HCT116 (cell line): ENCODE measurements around the gene GPRIN2.

Experiments
- POLR2AphosphoS5 ChIP-seq: IDR thresholded peaks from 2 replicates; pipeline ENCODE4 v1.6.1; 2011; ENCODE audit warnings: mild to moderate bottlenecking, low read depth, low read length, moderate library complexity
- RAD21 ChIP-seq: IDR thresholded peaks from 2 replicates; pipeline ENCODE4 v1.6.1; 2012; ENCODE audit warnings: low read depth, mild to moderate bottlenecking
- YY1 ChIP-seq: IDR thresholded peaks from 2 replicates; pipeline ENCODE4 v1.6.1; 2011; ENCODE audit warnings: low read length, low read depth, moderate library complexity, mild to moderate bottlenecking; ENCODE audit not compliant: insufficient replicate concordance; ENCODE audit errors: extremely low read depth
- TF ChIP-seq, protein P1 (sequence below), 3 experiments: fragments of 200-600 bp in 1 of 3; sonication (generic) in 1 of 3; IDR thresholded peaks in 2 of 3; conservative IDR thresholded peaks in 1 of 3; 2 replicates each; pipeline ENCODE4 v1.5.1; 2012 to 2017; ENCODE audit warnings: low read depth in 2 of 3, low read length in 2 of 3, antibody characterized with exemption in 1 of 3, borderline replicate concordance in 1 of 3, control low read depth in 1 of 3, mild to moderate bottlenecking in 1 of 3, mixed read lengths in 1 of 3, mixed run types in 1 of 3, moderate library complexity in 1 of 3; ENCODE audit not compliant: insufficient read depth in 1 of 3

DNA sequence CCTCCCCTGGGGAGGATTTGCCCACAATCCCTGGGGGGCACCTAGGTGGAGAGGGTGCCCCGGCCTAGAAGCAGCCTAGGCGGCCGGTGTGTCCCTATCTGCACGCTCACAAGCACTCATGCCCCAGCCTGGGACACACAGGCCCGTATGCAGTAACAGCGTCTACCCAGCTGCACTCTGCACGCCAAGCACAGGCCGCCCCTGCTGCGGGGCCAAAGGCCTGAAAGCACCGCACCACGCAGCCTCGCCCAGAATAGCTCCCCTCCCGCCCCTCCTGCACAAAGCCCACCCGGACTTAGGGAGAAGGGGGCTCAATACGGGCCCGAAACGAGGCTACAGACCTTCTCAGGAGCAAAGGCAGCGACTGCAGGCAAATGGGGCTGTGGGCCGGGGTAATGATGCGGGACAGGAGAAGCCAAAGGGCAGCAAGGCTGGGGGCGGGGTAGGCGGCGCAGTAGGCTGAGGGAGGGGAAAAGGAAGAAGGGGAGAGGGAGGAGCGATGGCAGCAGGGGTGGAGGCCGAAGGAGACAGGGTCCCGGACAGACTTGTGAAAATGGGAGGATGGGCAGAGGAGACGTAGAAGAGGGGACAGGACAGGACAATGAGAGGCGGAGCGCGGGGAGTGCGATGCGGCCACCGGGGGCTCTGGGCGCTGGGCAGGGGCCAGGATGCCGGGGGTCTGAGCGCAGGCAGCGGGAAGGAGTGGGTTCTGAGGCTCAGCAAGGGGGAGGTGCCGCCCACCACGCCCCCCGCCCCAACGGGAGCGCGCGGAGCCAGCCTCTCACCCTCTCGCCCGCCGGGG is 544 bp downstream of the GPRIN2 start:
- TF ChIP-seq, protein P1, sequence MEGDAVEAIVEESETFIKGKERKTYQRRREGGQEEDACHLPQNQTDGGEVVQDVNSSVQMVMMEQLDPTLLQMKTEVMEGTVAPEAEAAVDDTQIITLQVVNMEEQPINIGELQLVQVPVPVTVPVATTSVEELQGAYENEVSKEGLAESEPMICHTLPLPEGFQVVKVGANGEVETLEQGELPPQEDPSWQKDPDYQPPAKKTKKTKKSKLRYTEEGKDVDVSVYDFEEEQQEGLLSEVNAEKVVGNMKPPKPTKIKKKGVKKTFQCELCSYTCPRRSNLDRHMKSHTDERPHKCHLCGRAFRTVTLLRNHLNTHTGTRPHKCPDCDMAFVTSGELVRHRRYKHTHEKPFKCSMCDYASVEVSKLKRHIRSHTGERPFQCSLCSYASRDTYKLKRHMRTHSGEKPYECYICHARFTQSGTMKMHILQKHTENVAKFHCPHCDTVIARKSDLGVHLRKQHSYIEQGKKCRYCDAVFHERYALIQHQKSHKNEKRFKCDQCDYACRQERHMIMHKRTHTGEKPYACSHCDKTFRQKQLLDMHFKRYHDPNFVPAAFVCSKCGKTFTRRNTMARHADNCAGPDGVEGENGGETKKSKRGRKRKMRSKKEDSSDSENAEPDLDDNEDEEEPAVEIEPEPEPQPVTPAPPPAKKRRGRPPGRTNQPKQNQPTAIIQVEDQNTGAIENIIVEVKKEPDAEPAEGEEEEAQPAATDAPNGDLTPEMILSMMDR (IDR thresholded peaks at IDR 0.05 in 2 of 3, conservative IDR thresholded peaks at IDR 0.05 in 1 of 3; ENCODE audit: borderline replicate concordance in 1 of 3, insufficient read depth in 1 of 3, low read depth in 2 of 3, low read length in 2 of 3) = no peak
- TF ChIP-seq POLR2AphosphoS5 = no peak
- TF ChIP-seq YY1 = no peak
- no peak for TF ChIP-seq RAD21
